Erythroblast (primary cell): ENCODE data around the gene ATP11B.

Experiments used
- DNase-seq, 2 experiments: peaks; one replicate each; lab custom pipeline; 2025; lab: John Stamatoyannopoulos, UW
- GATA1 ChIP-seq: IDR thresholded peaks from 2 replicates; pipeline ENCODE4 v1.6.1; 2011; ENCODE audit warnings: low read depth, mild to moderate bottlenecking, control low read depth, low read length, moderate library complexity
- POLR2A ChIP-seq: IDR thresholded peaks from 2 replicates; pipeline ENCODE4 v1.6.1; 2011; ENCODE audit warnings: mild to moderate bottlenecking, low read length

Gene ATP11B

DNA sequence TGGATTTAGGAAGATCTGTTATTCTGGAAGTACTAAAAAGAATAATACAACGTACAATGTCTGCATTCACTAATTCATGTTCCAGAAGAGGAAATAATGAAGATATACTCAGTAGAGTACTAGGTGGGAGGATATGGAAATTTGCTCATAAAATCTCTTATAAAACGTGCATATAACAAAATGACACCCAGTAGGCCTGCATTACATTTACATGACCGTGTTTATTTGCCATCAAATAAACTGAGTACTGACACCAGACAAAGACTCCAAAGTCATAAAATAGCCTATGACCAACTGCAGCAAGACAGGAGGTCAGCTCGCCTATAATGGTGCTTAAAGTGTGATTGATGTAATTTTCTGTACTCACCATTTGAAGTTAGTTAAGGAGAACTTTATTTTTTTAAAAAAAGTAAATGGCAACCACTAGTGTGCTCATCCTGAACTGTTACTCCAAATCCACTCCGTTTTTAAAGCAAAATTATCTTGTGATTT, 126.6 kb downstream of the ATP11B start:
- no peak for DNase-seq
- TF ChIP-seq GATA1 (no peak), POLR2A (no peak)

DNA sequence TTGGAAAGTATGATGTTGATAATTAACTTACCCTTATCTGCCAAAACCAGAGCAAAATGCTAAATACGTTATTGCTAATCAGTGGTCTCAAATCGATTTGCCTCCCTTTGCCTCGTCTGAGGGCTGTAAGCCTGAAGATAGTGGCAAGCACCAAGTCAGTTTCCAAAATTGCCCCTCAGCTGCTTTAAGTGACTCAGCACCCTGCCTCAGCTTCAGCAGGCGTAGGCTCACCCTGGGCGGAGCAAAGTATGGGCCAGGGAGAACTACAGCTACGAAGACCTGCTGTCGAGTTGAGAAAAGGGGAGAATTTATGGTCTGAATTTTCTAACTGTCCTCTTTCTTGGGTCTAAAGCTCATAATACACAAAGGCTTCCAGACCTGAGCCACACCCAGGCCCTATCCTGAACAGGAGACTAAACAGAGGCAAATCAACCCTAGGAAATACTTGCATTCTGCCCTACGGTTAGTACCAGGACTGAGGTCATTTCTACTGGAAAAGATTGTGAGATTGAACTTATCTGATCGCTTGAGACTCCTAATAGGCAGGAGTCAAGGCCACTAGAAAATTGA, 127.3 kb downstream of the ATP11B start:
- TF ChIP-seq POLR2A (peak; percentile 91), GATA1 (peak; percentile 37)
- peak; percentile 96 to 99 for DNase-seq

DNA sequence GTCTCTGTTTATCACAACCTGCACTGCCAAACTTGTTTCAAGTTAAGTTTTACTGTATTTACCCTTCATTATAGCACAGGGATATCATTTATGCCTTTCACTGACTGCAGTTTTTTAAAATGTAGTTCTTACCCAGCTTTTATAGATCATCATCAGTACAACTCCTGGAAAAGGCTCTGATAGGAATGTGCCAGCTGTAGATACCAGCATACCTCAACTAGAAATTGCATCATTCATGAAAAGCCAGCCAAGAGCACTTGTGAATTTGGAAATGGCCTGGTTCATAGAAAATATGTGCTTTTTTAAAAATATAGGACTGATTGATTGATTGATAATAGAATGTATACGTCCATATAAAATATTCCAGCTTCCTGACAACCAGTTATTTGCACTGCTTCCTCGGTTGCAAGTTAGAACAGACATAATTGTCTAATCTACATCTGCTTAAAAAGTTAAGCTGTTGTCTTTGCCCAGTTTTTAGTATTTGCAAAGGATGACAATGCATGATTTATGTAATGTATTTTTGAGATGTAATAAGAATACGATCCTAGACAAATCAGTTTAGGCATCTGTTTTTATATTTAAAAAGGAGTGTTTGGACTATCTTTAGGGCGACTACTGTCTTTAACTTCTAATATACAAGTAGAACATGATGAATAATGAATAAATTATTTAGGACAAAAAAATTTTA, 128.5 kb downstream of the ATP11B start:
- peak; percentile 86 to 92 for DNase-seq
- TF ChIP-seq GATA1 (no peak), POLR2A (no peak)

DNA sequence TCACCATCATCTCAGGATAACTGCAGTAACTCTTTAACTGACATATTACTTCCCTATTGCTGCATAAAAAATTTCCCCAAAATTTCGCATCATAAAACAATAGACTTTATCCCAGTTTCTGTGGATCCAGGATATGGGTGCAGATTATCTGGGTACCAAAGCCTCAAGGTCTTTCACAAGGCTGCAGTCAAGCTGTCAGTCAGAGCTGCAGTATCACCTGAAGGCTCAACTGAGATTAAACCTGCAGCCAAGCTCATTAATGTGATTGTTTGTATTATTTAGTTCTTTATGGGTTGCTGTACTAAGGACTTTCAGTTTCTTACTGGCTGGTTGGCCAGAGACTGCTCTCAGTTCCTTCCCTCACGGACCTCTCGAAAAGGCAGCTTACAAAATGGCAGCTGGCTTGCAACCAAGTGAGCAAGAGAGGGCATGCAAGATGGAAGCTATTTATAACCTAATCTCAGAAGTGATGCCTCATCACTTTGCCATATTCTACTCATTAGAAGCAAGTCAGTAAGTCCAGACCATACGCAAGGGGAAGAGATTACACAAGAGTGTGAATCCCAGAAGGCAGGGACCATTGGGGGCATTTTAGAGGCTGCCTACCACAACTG, 132.1 kb downstream of the ATP11B start:
- no peak for TF ChIP-seq GATA1
- no peak for TF ChIP-seq POLR2A
- peak; percentile 25 to 42 for DNase-seq

DNA sequence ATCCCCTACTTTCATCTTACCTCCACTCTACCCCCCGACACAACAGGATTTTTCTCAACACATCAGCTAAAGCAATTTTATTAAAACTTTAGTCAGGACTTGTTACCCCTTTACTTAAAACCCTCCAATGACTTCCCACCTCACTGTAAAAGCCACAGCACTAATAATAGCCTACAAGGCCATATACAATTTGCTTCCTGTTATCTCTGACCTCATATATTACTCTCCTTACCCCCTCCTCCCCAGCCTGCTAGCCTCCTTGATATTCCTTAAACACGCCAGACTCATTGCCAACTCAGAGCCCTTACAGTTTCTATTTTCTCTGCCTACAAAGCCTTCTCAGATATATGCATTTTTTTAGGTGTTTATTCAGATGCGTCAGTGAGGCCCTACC, 132.6 kb downstream of the ATP11B start:
- DNase-seq = no peak

DNA sequence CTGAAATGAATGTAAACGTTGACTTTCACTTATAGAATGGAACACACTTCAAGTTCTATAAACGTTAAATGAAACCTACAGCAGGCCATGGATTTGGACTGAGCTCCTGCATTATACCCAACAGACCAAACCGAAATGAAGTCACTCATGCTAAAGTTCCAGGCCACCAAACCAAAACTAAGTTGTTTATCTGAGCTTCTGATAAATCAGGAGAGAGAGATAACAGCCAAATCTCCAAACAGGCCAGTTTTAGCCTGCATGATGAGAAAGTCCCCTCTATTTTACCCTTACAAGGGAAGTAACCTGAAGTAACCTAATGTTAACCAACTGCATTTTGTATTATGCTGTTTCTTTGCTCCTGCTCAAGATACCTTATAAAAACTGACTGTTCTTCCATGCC, 142.5 kb downstream of the ATP11B start:
- peak in 1 of 2 experiments; percentile 27 for DNase-seq
- TF ChIP-seq GATA1 (no peak), POLR2A (no peak)

More for the DNA sequence above, 132.6 kb downstream of the ATP11B start:
- TF ChIP-seq GATA1 (no peak), POLR2A (no peak)

DNA sequence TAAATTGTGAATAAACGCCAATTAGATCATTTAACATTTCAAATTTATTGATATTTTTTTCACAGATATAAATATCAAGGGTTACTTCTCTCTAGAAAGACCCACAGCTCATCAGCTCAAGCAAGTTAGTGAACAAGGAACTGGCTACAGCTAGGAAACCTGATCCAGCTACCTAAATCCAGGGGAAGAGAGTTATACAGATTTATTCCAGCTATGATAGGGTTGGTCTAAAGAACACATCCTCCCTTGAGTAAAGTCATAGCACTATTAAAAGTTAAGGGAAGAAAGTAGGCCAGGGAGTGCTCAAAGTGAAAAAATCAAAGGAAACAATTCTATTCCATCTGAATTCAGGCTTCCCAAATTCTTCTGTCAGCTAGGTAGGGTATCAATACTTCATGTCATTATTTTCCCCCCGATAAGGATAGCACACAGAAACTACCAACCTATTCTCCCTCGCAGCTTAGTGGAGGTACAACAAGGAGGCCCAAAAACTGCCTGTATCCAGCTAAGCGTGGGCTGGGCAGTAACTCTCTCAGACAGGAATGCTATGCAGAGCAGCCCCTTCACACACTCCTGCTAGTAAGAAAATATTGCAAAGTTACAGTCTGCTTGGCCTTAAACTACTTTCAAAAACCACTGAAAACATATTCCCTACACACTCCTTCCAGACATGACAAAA, 143.1 kb downstream of the ATP11B start:
- TF ChIP-seq POLR2A (no peak), GATA1 (no peak)

DNA sequence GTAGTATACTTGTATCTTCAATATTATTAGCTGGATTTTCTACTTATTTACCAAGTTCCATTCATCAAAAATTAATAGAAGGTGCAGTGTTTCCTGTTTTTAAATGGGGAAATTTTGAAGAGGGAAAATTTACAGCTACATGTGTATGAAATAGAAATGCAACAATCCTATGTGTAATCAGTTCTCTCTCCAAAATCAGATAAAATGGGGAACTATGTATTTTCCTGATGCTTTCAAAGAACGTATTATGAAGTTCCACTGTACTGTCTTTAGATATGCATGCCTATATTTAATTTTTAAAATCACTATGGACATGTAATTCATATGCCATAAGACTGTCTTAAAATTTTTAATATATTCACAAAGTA, 143.6 kb downstream of the ATP11B start:
- DNase-seq = no peak
- TF ChIP-seq GATA1 (no peak), POLR2A (no peak)

More for the DNA sequence above, 143.1 kb downstream of the ATP11B start:
- no peak for DNase-seq

DNA sequence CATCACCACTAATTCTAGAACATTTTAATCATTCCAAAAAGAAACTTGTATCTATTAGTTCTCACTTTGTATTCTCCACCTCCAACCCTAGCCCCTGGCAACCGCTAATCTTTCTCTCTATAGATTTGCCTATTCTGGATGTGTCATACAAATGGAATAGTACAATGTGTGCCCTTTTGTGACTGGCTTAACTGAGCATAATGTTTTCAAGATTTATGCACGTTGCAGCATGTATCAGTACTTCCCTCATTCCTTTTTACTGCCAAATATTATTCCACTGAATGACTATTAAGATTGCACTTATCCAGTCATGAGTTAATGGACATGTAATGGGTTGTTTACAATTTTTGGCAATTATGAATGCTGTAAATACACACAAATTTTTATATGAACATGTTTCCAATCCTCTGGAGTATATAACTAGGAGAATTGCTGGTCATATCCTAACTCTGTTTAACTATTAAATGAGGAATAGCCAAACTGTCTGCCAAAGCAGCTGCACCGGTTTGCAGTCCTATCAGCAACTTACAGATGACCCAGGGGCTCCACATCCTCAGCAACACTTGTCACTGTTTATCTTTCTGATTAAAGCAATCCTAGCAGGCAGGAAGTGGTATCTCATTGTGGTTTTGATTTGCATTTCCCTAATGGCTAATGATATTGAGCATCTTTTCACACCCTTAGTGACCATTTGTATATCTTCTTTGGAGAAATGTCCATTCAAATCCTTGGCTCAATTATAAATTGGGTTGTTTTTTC, 144.2 kb downstream of the ATP11B start:
- peak; percentile 85 to 93 for DNase-seq
- TF ChIP-seq GATA1 (no peak), POLR2A (no peak)

DNA sequence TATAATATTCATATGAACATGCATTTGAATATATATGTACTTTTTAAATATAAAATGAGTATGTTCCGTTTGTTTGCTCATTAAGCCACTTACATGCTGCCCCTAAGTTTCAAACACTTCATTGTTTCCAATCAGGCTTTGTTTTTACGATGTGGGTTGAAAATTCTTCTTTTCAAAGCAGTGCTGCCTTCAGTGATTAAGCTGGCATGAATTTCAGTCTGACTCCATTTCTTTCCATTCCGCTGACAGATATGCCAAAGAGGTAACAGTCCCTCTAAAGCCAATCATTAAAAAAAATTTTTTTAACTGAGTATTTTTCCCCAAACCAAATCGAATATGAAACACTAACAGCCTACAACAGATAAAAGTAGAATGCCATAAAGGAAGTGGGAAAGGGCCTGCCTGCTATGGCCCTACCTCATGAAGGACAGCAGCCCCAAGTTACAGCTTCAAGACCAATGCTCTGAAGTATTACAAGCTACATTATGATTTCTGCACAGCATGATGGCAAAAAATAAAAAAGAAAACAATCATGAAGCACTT, 147.0 kb downstream of the ATP11B start:
- TF ChIP-seq POLR2A = no peak
- no peak for TF ChIP-seq GATA1
- no peak for DNase-seq

DNA sequence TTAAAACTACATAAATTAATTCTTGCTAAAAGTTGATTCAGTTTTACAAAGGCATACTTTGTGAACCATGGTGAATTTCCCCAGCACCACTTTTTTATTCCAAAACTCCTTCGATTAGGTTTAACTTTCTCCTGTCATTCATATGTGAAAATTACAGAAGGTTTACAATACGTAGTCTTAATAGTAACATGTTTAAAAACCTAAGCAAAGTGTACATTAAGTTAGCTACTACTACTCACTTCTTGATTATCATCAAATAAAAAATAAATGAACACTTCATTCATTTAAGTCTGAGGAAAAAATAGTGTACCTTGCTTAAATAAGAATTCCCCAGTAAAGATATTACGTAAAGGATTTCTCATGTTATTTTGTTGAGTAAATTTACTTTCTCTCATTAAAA, 148.4 kb downstream of the ATP11B start:
- TF ChIP-seq GATA1 = no peak
- TF ChIP-seq POLR2A = no peak
- DNase-seq = no peak

DNA sequence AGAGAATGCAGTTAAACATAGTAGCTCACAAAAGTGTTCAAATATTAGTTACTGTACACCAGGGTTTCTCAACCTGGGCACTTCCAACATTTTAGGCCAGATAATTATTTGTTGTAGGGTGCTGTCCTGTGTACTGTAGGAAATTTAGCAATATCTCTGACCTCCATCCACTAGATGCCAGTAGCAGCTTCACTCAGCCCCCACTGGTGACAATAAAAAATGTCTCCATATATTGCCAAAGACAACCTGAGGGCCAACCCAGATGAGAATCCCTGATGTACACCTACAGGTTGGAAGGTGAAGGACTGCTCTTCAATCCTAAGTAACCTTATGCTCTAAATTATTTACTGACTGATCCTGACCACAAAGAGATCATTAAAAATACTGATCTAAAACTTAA, 154.6 kb downstream of the ATP11B start:
- DNase-seq = peak; percentile 68 to 78
- TF ChIP-seq POLR2A (no peak), GATA1 (no peak)

DNA sequence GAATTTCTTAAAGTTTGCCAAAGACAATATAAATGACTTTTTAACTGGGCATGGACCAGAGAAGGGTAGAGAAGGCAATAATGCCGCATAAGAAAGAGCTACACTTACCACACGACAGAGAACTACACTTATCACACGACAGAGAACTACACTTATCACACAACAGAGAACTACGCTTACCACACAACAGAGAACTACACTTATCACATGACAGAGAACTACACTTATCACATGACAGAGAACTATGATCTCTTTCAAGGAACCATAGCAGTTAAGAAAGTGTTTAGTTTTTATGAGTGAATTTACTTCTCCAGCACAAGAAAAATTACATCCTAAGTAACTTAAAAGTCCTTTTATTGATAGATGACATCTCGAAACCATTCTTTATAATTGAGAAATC, 155.0 kb downstream of the ATP11B start:
- DNase-seq = peak; percentile 63 to 83
- TF ChIP-seq POLR2A = peak; percentile 48
- no peak for TF ChIP-seq GATA1
